H1 (cell line): ENCODE results near the gene CCDC88A. TPM values are rescaled to one million over a fixed set of nuclear protein-coding genes. Genes with fewer than 3 reads are reported as not detected.

Source experiments
- CTCF ChIA-PET: fragments of 300-600 bp; sonication (Branson Sonifier 250); formaldehyde crosslinking; loops from one replicate; lab custom pipeline; 2021; ENCODE audit not compliant: partially characterized antibody; lab: Charles Lee
- POLR2A ChIA-PET: fragments of 300-600 bp; sonication (Branson Sonifier 250); formaldehyde crosslinking; loops from one replicate; lab custom pipeline; 2021; ENCODE audit warnings: inconsistent platforms; ENCODE audit not compliant: partially characterized antibody; lab: Charles Lee
- DNase-seq, 2 experiments: peaks; one replicate each; pipeline versions ENCODE4 v3.0.0 to v3.0.0-alpha.2; 2010 to 2022; ENCODE audit warnings: low spot score in 2 of 2, low read depth in 1 of 2, mixed read lengths in 1 of 2
- FAIRE-seq: peaks from 2 replicates; lab custom pipeline; 2011; peaks lifted over from hg19 to GRCh38; lab: Jason Lieb, UNC
- H2AFZ ChIP-seq: 2 replicates; pipeline ENCODE4 v1.8.1; 2012; ENCODE audit warnings: low read length, inconsistent platforms
- H2AK5ac ChIP-seq: 2 replicates; pipeline ENCODE4 v1.6.1; 2013; ENCODE audit warnings: low read depth, low read length
- H2BK120ac ChIP-seq: replicated peaks from 2 replicates; pipeline ENCODE3; 2013; ENCODE audit warnings: low read depth, low read length, inconsistent platforms
- H2BK12ac ChIP-seq: 2 replicates; pipeline ENCODE4 v1.6.1; 2013; ENCODE audit warnings: low read depth, low read length
- H2BK15ac ChIP-seq: 2 replicates; pipeline ENCODE4 v1.6.1; 2013; ENCODE audit warnings: low read length
- H2BK20ac ChIP-seq: 2 replicates; pipeline ENCODE4 v1.6.1; 2013; ENCODE audit warnings: low read length
- H2BK5ac ChIP-seq: 2 replicates; pipeline ENCODE4 v1.6.1; 2013; ENCODE audit warnings: low read depth, low read length
- H3K14ac ChIP-seq: 2 replicates; pipeline ENCODE4 v1.6.1; 2013; ENCODE audit warnings: inconsistent platforms; ENCODE audit not compliant: insufficient read length
- H3K18ac ChIP-seq: 2 replicates; pipeline ENCODE4 v1.6.1; 2013; ENCODE audit warnings: low read length; ENCODE audit errors: extremely low read depth
- H3K23ac ChIP-seq: 2 replicates; pipeline ENCODE4 v1.6.1; 2013; ENCODE audit warnings: inconsistent platforms; ENCODE audit not compliant: insufficient read length
- H3K23me2 ChIP-seq: 2 replicates; pipeline ENCODE4 v1.6.1; 2013; ENCODE audit warnings: low read depth, low read length
- H3K27ac ChIP-seq: 2 replicates; pipeline ENCODE4 v1.6.1; 2011; ENCODE audit warnings: low read depth, low read length, inconsistent platforms
- H3K27me3 ChIP-seq, 4 experiments: replicated peaks in 1 of 4; 1 replicate in 1 of 4; 2 replicates in 3 of 4; pipeline versions ENCODE4 v1.6.1 to v1.8.1; 2011 to 2013; ENCODE audit warnings: low read length in 3 of 4, mild to moderate bottlenecking in 3 of 4, inconsistent platforms in 2 of 4, mixed read lengths in 2 of 4, moderate library complexity in 1 of 4; ENCODE audit not compliant: control insufficient read depth in 3 of 4, insufficient read depth in 3 of 4; ENCODE audit errors: extremely low read depth in 1 of 4
- H3K36me3 ChIP-seq, 4 experiments: 2 replicates each; pipeline versions ENCODE4 v1.6.1 to v1.8.1; 2011 to 2013; ENCODE audit warnings: mild to moderate bottlenecking in 4 of 4, low read length in 3 of 4, moderate library complexity in 2 of 4, control low read depth in 1 of 4, inconsistent platforms in 1 of 4; ENCODE audit not compliant: insufficient read depth in 4 of 4, control insufficient read depth in 2 of 4
- H3K4ac ChIP-seq: replicated peaks from 2 replicates; pipeline ENCODE3; 2013; ENCODE audit warnings: low read length, low read depth, mixed read lengths, inconsistent platforms; ENCODE audit not compliant: insufficient read length
- H3K4me1 ChIP-seq, 4 experiments: replicated peaks in 1 of 4; 1 replicate in 1 of 4; 2 replicates in 3 of 4; pipeline versions ENCODE4 v1.6.1 to v1.8.1; 2011 to 2013; ENCODE audit warnings: low read length in 3 of 4, inconsistent platforms in 2 of 4, mixed read lengths in 1 of 4; ENCODE audit not compliant: insufficient read depth in 4 of 4, control insufficient read depth in 3 of 4
- H3K4me2 ChIP-seq, 2 experiments: 2 replicates each; pipeline versions ENCODE4 v1.6.1 to v1.8.1; 2011 to 2013; ENCODE audit warnings: low read depth in 2 of 2, low read length in 2 of 2, control low read depth in 1 of 2, inconsistent platforms in 1 of 2, mild to moderate bottlenecking in 1 of 2; ENCODE audit not compliant: insufficient read depth in 1 of 2
- H3K4me3 ChIP-seq, 4 experiments: fragments of 200-600, 300-600 bp in 1 of 4; sonication (generic), shearing (Covaris generic), sonication (Bioruptor Twin) in 1 of 4; 2 replicates each; pipeline versions ENCODE4 v1.5.1 to v1.8.1; 2011 to 2016; ENCODE audit warnings: low read length in 4 of 4, low read depth in 3 of 4, control low read depth in 2 of 4, inconsistent platforms in 2 of 4, mild to moderate bottlenecking in 2 of 4, mixed read lengths in 1 of 4, moderate library complexity in 1 of 4; ENCODE audit not compliant: insufficient read depth in 2 of 4; ENCODE audit errors: extremely low read depth in 1 of 4
- H3K56ac ChIP-seq: replicated peaks from 2 replicates; pipeline ENCODE3; 2013; ENCODE audit warnings: low read depth, mild to moderate bottlenecking, mixed read lengths, low read length, inconsistent platforms; ENCODE audit not compliant: insufficient read length
- H3K79me1 ChIP-seq: 2 replicates; pipeline ENCODE4 v1.6.1; 2013; ENCODE audit warnings: low read depth, low read length, control low read depth
- H3K79me2 ChIP-seq, 2 experiments: 2 replicates each; pipeline versions ENCODE4 v1.6.1 to v1.8.1; 2012 to 2013; ENCODE audit warnings: low read length in 2 of 2, mild to moderate bottlenecking in 2 of 2, inconsistent platforms in 1 of 2; ENCODE audit not compliant: insufficient read depth in 2 of 2, control insufficient read depth in 1 of 2
- H3K9ac ChIP-seq, 4 experiments: replicated peaks in 1 of 4; 1 replicate in 1 of 4; 2 replicates in 3 of 4; pipeline versions ENCODE4 v1.6.1 to v1.8.1; 2011 to 2013; ENCODE audit warnings: low read depth in 3 of 4, low read length in 3 of 4, control low read depth in 2 of 4, mild to moderate bottlenecking in 2 of 4, moderate library complexity in 2 of 4, inconsistent platforms in 1 of 4; ENCODE audit errors: extremely low read depth in 1 of 4
- H3K9me3 ChIP-seq, 2 experiments: 2 replicates each; pipeline versions ENCODE4 v1.6.1 to v1.8.1; 2012 to 2013; ENCODE audit warnings: mild to moderate bottlenecking in 2 of 2, moderate library complexity in 2 of 2, control low read depth in 1 of 2, inconsistent platforms in 1 of 2, low read depth in 1 of 2, low read length in 1 of 2, mixed read lengths in 1 of 2; ENCODE audit not compliant: insufficient read depth in 2 of 2
- H4K20me1 ChIP-seq, 2 experiments: replicated peaks in 1 of 2; 2 replicates each; pipeline versions ENCODE3 to v1.8.1; 2011 to 2013; ENCODE audit warnings: inconsistent platforms in 2 of 2, low read length in 2 of 2, mild to moderate bottlenecking in 1 of 2; ENCODE audit not compliant: insufficient read depth in 2 of 2, control insufficient read depth in 1 of 2
- H4K5ac ChIP-seq: 2 replicates; pipeline ENCODE4 v1.6.1; 2013; ENCODE audit warnings: low read length, low read depth, mixed read lengths, inconsistent platforms; ENCODE audit not compliant: insufficient read length
- H4K8ac ChIP-seq: 2 replicates; pipeline ENCODE4 v1.8.0; 2013; ENCODE audit warnings: mild to moderate bottlenecking, moderate library complexity, low read length, inconsistent platforms; ENCODE audit not compliant: insufficient read depth; ENCODE audit errors: extremely low read depth
- H4K91ac ChIP-seq: replicated peaks from 2 replicates; pipeline ENCODE3; 2013; ENCODE audit warnings: low read length, mixed read lengths, inconsistent platforms; ENCODE audit not compliant: insufficient read length
- CREB1 ChIP-seq: IDR thresholded peaks from 2 replicates; pipeline ENCODE4 v1.6.1; 2012; ENCODE audit warnings: inconsistent platforms
- JUND ChIP-seq: IDR thresholded peaks from 2 replicates; pipeline ENCODE4 v1.6.1; 2011; ENCODE audit warnings: mild to moderate bottlenecking, improper control_type of control experiment, low read length
- RXRA ChIP-seq: IDR thresholded peaks from 2 replicates; pipeline ENCODE4 v1.6.1; 2011; ENCODE audit warnings: low read depth, mild to moderate bottlenecking, low read length, moderate library complexity; ENCODE audit not compliant: insufficient read depth
- YY1 ChIP-seq: IDR thresholded peaks from 2 replicates; pipeline ENCODE4 v1.6.1; 2011; ENCODE audit warnings: low read depth, mild to moderate bottlenecking, low read length
- WGBS, 2 experiments: shearing (Covaris generic) in 1 of 2; methylation state at CpG; one replicate each; pipeline versions ENCODE4 v1.1.6 to v1.1.7; 2013 to 2015; ENCODE audit warnings: low lambda C conversion rate in 2 of 2, mixed read lengths in 2 of 2, inconsistent platforms in 1 of 2, low coverage in 1 of 2, missing lambda C conversion rate in 1 of 2; ENCODE audit not compliant: insufficient replicate concordance in 2 of 2, insufficient coverage in 1 of 2, insufficient read length in 1 of 2; ENCODE audit errors: extremely low coverage in 1 of 2, missing lambda C conversion rate in 1 of 2; 5-methylcytosine and 5-hydroxymethylcytosine counted together
- polyA plus RNA-seq, 7 experiments: library from polyadenylated mRNA; depleted of rRNA in 3 of 7; stranded (reverse) in 5 of 7; unstranded in 2 of 7; fragments of >200 nt in 5 of 7; fragments of 200-250 nt in 2 of 7; gene quantifications; 1 replicate in 5 of 7; 2 replicates in 1 of 7; 4 replicates in 1 of 7; pipeline versions ENCODE4 v1.2.1 to v1.2.3, GENCODE V29; 2011 to 2013; ENCODE audit warnings: missing spikeins in 2 of 7, mixed read lengths in 2 of 7
- total RNA-seq: library from RNA; stranded (reverse); fragmentation: NEBNext Ultra II Directional; extraction: Animal tissue kit (Norgen Biotek cat#: 25700); gene quantifications from 2 replicates; pipeline ENCODE4 v1.2.1, GENCODE V29; 2021

CCDC88A gene
- total and polyA plus RNA-seq, 2 of the 8 experiments (the other 6 are each of a cell fraction or from before 2014, with no cell fraction given): 27.0 to 98.0 TPM

GRCh38 chr2:55437515-55438390, 18.1 kb upstream of the CCDC88A start:
- Histone ChIP-seq H3K56ac (no peak overlapping the region), H3K27ac (no peak overlapping the region), H2BK5ac (no peak overlapping the region), H2BK12ac (no peak overlapping the region), H3K27me3 (no peaks in the 10 kb centered on the region), H3K36me3 (no peaks in the 10 kb centered on the region), H4K5ac (no peak overlapping the region), H3K4me1 (no peaks in the 10 kb centered on the region), H3K4me3 (no peak overlapping the region), H3K79me1 (no peaks in the 10 kb centered on the region), H3K9ac (no peak overlapping the region), H2AK5ac (no peak overlapping the region), H3K14ac (no peak overlapping the region), H2BK20ac (no peak overlapping the region), H3K9me3 (peaks cover 6 to 8% of the 10 kb centered on the region in 2 experiments; a peak in 3 of 4 replicates), H4K8ac (no peak overlapping the region; the same call in 1 of the 2 replicates), H3K4ac (no peak overlapping the region), H3K23me2 (no peaks in the 10 kb centered on the region), H2BK120ac (no peak overlapping the region), H3K23ac (no peak overlapping the region), H2AFZ (peak overlapping the region; percentile 94; the same call in 1 of the 2 replicates), H3K79me2 (no peaks in the 10 kb centered on the region), H4K91ac (no peak overlapping the region), H2BK15ac (no peak overlapping the region), H4K20me1 (no peaks in the 10 kb centered on the region), H3K18ac (no peak overlapping the region), H3K4me2 (no peak overlapping the region)
- CTCF ChIA-PET: interaction anchor here (0.6 to 1.3 kb wide), 3 partner anchors 13 to 268 kb away, joined by 3 read pairs; no protein-coding TSS in a partner anchor
- WGBS, 2 experiments: 91% methylated on average over 9 of the region's 9 CpGs; no CpG with 5 or more reads in 1 of the 2 experiments
- POLR2A ChIA-PET: no interaction called here
- FAIRE-seq: no peak
- no peak for DNase-seq
- no peak for TF ChIP-seq RXRA
- TF ChIP-seq CREB1: no peak
- TF ChIP-seq YY1: no peak
- no peak for TF ChIP-seq JUND
